Measurements from ENCODE around the gene DSCAM.

DNA sequence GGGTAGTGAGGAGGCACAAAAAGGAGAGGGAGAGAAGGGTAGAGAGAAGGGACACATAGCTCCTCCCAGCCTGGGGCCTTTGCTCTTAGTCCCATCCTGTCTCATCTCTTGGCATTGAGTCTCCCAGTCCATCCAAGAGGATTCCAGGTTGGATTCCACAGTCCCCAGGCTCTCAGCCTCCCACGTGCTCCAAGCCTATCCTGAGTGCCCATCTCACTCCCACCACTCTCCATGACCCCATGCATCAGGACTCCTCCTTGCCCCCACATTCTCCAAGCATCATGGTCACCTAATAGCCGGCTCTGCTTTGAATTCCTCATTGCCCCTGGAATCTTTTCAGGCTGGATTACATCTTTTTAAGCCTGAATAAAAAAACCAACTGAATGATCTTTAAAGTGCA, 87.9 kb downstream of the DSCAM start:
- TF ChIP-seq, protein P1, sequence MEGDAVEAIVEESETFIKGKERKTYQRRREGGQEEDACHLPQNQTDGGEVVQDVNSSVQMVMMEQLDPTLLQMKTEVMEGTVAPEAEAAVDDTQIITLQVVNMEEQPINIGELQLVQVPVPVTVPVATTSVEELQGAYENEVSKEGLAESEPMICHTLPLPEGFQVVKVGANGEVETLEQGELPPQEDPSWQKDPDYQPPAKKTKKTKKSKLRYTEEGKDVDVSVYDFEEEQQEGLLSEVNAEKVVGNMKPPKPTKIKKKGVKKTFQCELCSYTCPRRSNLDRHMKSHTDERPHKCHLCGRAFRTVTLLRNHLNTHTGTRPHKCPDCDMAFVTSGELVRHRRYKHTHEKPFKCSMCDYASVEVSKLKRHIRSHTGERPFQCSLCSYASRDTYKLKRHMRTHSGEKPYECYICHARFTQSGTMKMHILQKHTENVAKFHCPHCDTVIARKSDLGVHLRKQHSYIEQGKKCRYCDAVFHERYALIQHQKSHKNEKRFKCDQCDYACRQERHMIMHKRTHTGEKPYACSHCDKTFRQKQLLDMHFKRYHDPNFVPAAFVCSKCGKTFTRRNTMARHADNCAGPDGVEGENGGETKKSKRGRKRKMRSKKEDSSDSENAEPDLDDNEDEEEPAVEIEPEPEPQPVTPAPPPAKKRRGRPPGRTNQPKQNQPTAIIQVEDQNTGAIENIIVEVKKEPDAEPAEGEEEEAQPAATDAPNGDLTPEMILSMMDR (IDR thresholded peaks at IDR 0.05) = no peak
- no peak for TF ChIP-seq POLR2A (IDR thresholded peaks at IDR 0.05)
